BJ (cell line): ENCODE data around the gene PTPRM. TPM values are rescaled to one million over a fixed set of nuclear protein-coding genes. Genes with fewer than 3 reads are reported as not detected.

Experiments
- CTCF ChIA-PET: fragments of 350-600 bp; formaldehyde crosslinking; extraction: SDS; loops from one replicate; lab custom pipeline; 2021; ENCODE audit warnings: antibody characterized with exemption, inconsistent platforms; lab: Yijun Ruan, JAX
- POLR2A ChIA-PET: fragments of 300-600 bp; sonication (Branson Sonifier 250); formaldehyde crosslinking; extraction: SDS; loops from one replicate; lab custom pipeline; 2021; ENCODE audit warnings: antibody characterized with exemption; lab: Charles Lee
- DNase-seq: peaks from one replicate; pipeline ENCODE4 v3.0.0-alpha.2; 2011; ENCODE audit warnings: low read depth
- H3K27me3 ChIP-seq: 2 replicates; pipeline ENCODE4 v1.6.0; 2011; ENCODE audit warnings: low read length; ENCODE audit not compliant: control insufficient read depth, insufficient read depth
- H3K36me3 ChIP-seq: 2 replicates; pipeline ENCODE4 v1.5.1; 2011; ENCODE audit warnings: low read length; ENCODE audit not compliant: control insufficient read depth, insufficient read depth
- H3K4me3 ChIP-seq: 2 replicates; pipeline ENCODE4 v1.5.1; 2011; ENCODE audit warnings: low read depth, mild to moderate bottlenecking, control low read depth, low read length
- CTCF ChIP-seq: IDR thresholded peaks from 2 replicates; pipeline ENCODE4 v1.5.1; 2011; ENCODE audit warnings: low read depth, mild to moderate bottlenecking, control low read depth, inconsistent platforms, low read length, moderate library complexity; ENCODE audit not compliant: insufficient read depth
- polyA plus RNA-seq: library from polyadenylated mRNA; depleted of rRNA; stranded (reverse); fragments of >200 nt; gene quantifications from 2 replicates; pipeline ENCODE4 v1.2.3, GENCODE V29; 2011

PTPRM gene
- polyA plus RNA-seq, 1 experiment, result 149 TPM

GRCh38 chr18:8177330-8178016 lies 610.4 kb downstream of the PTPRM start:
- no peak for TF ChIP-seq CTCF
- Histone ChIP-seq H3K27me3 (no peaks in the 10 kb centered on the region), H3K4me3 (no peak overlapping the region), H3K36me3 (no peaks in the 10 kb centered on the region)
- no peak for DNase-seq
- ChIA-PET POLR2A (no interaction called here), CTCF (no interaction called here)

GRCh38 chr18:8186413-8186812 lies 619.3 kb downstream of the PTPRM start:
- H3K36me3 ChIP-seq, result peaks cover under 1% of the 10 kb centered on the region; the same call in 1 of the 2 replicates
- H3K27me3 ChIP-seq, result no peaks in the 10 kb centered on the region
- no peak overlapping the region for H3K4me3 ChIP-seq
- ChIA-PET POLR2A (no interaction called here), CTCF (interaction anchor here (1.7 kb wide), 1 partner anchor 10 kb away, joined by 4 read pairs; no protein-coding TSS in a partner anchor)
- no peak for TF ChIP-seq CTCF
- no peak for DNase-seq

- Histone ChIP-seq H3K4me3 (no peak overlapping the region), H3K36me3 (peaks cover 2% of the 10 kb centered on the region; the same call in 1 of the 2 replicates), H3K27me3 (no peaks in the 10 kb centered on the region)
- ChIA-PET CTCF (interaction anchor here (1.4 to 1.7 kb wide), 2 partner anchors 12 to 81 kb away, joined by 3 to 4 read pairs; no protein-coding TSS in a partner anchor), POLR2A (no interaction called here)
- no peak for TF ChIP-seq CTCF
- DNase-seq, result no peak
These were observed 621.1 kb downstream of the PTPRM start for GRCh38 chr18:8188184-8188583.

GRCh38 chr18:8190980-8191379 lies 623.9 kb downstream of the PTPRM start:
- no peak for DNase-seq
- no peak for TF ChIP-seq CTCF
- ChIA-PET CTCF (interaction anchor here (1.3 to 1.4 kb wide), 2 partner anchors 29 to 401 kb away, joined by 4 read pairs; no protein-coding TSS in a partner anchor), POLR2A (no interaction called here)
- H3K36me3 ChIP-seq, result peaks cover 2% of the 10 kb centered on the region; the same call in 1 of the 2 replicates
- H3K27me3 ChIP-seq, result no peaks in the 10 kb centered on the region
- no peak overlapping the region for H3K4me3 ChIP-seq

GRCh38 chr18:8194431-8194830 lies 627.3 kb downstream of the PTPRM start:
- peaks cover 2% of the 10 kb centered on the region; the same call in 1 of the 2 replicates for H3K36me3 ChIP-seq
- no peak for DNase-seq
- ChIA-PET POLR2A (no interaction called here), CTCF (no interaction called here)
- TF ChIP-seq CTCF, result no peak
- H3K4me3 ChIP-seq, result no peak overlapping the region
- H3K27me3 ChIP-seq, result no peaks in the 10 kb centered on the region
